SK-N-SH treated with all-trans-retinoic acid at 6 μM for 48 hours (cell line): ENCODE data around the gene THAP10.

Experiments
- TCF4 ChIP-seq: fragments of 250-450 bp; sonication (Bioruptor Pico); IDR thresholded peaks from 2 replicates; pipeline ENCODE4 v1.8.0; 2021; ENCODE audit warnings: mild to moderate bottlenecking, moderate library complexity, borderline replicate concordance
- ZC3H10 ChIP-seq: fragments of 250-450 bp; sonication (Bioruptor Pico); IDR thresholded peaks from 2 replicates; pipeline ENCODE4 v1.5.1; 2021; ENCODE audit warnings: mild to moderate bottlenecking, moderate library complexity
- ZFP30 ChIP-seq: fragments of 450-650 bp; formaldehyde crosslinking; IDR thresholded peaks from 2 replicates; pipeline ENCODE4 v1.5.0; 2022; ENCODE audit warnings: mild to moderate bottlenecking, moderate library complexity
- TF ChIP-seq, protein P1 (sequence below): fragments of 250-450 bp; sonication (Bioruptor Pico); IDR thresholded peaks from 2 replicates; pipeline ENCODE4 v1.5.0; 2020; ENCODE audit warnings: mild to moderate bottlenecking, moderate library complexity

GRCh38 chr15:70833861-70834765 is 58.1 kb downstream of the THAP10 start:
- TF ChIP-seq TCF4 (CRISPR knock-in tag) = no peak
- TF ChIP-seq ZFP30 = no peak
- no peak for TF ChIP-seq ZC3H10
- TF ChIP-seq, protein P1, sequence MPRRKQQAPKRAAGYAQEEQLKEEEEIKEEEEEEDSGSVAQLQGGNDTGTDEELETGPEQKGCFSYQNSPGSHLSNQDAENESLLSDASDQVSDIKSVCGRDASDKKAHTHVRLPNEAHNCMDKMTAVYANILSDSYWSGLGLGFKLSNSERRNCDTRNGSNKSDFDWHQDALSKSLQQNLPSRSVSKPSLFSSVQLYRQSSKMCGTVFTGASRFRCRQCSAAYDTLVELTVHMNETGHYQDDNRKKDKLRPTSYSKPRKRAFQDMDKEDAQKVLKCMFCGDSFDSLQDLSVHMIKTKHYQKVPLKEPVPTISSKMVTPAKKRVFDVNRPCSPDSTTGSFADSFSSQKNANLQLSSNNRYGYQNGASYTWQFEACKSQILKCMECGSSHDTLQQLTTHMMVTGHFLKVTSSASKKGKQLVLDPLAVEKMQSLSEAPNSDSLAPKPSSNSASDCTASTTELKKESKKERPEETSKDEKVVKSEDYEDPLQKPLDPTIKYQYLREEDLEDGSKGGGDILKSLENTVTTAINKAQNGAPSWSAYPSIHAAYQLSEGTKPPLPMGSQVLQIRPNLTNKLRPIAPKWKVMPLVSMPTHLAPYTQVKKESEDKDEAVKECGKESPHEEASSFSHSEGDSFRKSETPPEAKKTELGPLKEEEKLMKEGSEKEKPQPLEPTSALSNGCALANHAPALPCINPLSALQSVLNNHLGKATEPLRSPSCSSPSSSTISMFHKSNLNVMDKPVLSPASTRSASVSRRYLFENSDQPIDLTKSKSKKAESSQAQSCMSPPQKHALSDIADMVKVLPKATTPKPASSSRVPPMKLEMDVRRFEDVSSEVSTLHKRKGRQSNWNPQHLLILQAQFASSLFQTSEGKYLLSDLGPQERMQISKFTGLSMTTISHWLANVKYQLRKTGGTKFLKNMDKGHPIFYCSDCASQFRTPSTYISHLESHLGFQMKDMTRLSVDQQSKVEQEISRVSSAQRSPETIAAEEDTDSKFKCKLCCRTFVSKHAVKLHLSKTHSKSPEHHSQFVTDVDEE (CRISPR knock-in tag) = no peak
